ENCODE measurements around the gene CHSY3.

GRCh38 chr5:130198927-130199326 is 294.7 kb downstream of the CHSY3 start:
- TF ChIP-seq POLR2A (IDR thresholded peaks at IDR 0.05) (no peak), CTCF (IDR thresholded peaks at IDR 0.05) (no peak)
